SK-N-MC (cell line): ENCODE results near the gene LRRC8A.

ENCODE experiments used
- EZH2 ChIP-seq: fragments of 200-600 bp; sonication (generic); IDR thresholded peaks from one replicate; pipeline ENCODE4 v1.6.1; 2017; ENCODE audit warnings: antibody characterized with exemption
- FOXP2 ChIP-seq: optimal IDR thresholded peaks from 2 replicates; pipeline ENCODE3; 2011; ENCODE audit warnings: mild to moderate bottlenecking, moderate library complexity; ENCODE audit not compliant: insufficient read depth; ENCODE audit errors: extremely low read length, control extremely low read depth
- POLR2AphosphoS5 ChIP-seq: IDR thresholded peaks from 2 replicates; pipeline ENCODE4 v1.6.1; 2012; ENCODE audit warnings: mild to moderate bottlenecking, low read depth, low read length, borderline replicate concordance

- TF ChIP-seq POLR2AphosphoS5: no peak
- no peak for TF ChIP-seq EZH2
- no peak for TF ChIP-seq FOXP2
These were observed 35.3 kb upstream of the LRRC8A start for GRCh38 chr9:128846680-128847030.
